Measurements from ENCODE around the gene NEDD4L. TPM values are rescaled to one million over a fixed set of nuclear protein-coding genes. Genes with fewer than 3 reads are reported as not detected.

NEDD4L gene
- total and polyA plus RNA-seq, 8 donors = 88.0 to 159 (median 95.2) TPM

GRCh38 chr18:58235001-58235436 lies 191.0 kb downstream of the NEDD4L start:
- DNase-seq = no peak
- no peaks in the 10 kb centered on the region for H3K36me3 ChIP-seq
- H3K4me3 ChIP-seq = no peak overlapping the region
- no peaks in the 10 kb centered on the region for H3K27me3 ChIP-seq
- peak; percentile 37 for ATAC-seq
- intact Hi-C loops (cut with DNase I) = no loop called here
- peak overlapping the region in 1 of 2 donors; percentile 61 for H3K27ac ChIP-seq
- H3K4me1 ChIP-seq = peaks cover 7 to 21% of the 10 kb centered on the region in 2 donors
- no peak for TF ChIP-seq CTCF (IDR thresholded peaks at IDR 0.05)
- H3K9me3 ChIP-seq = no peaks in the 10 kb centered on the region

DNA sequence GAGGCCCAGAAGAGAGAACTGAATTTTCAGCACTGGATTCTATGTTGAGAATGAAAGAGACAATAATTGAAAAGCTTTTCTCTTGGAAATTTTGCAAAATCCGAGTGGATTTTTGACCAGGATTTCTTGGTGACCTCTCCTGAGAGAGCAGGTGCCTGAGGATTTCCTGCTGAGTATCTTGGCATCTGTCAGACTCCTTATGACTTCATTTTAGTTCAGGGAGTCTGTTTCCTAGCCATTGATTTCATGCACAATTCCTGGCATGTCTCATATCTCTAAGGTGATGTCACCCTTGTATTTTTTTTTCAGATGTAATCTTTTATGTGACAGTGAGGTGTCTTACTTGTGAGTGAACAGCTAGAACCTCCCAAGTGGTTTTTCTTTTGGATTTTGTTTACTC lies 195.9 kb downstream of the NEDD4L start:
- H3K27me3 ChIP-seq = no peaks in the 10 kb centered on the region
- no peak overlapping the region for H3K4me3 ChIP-seq
- no peak for TF ChIP-seq CTCF (IDR thresholded peaks at IDR 0.05)
- intact Hi-C loops (cut with DNase I) = no loop called here
- no peaks in the 10 kb centered on the region for H3K9me3 ChIP-seq
- DNase-seq (no peak), ATAC-seq (peak; percentile 24)
- H3K4me1 ChIP-seq = peaks cover 1 to 9% of the 10 kb centered on the region in 2 donors
- no peaks in the 10 kb centered on the region for H3K36me3 ChIP-seq
- H3K27ac ChIP-seq = peak overlapping the region in 1 of 2 donors; percentile 5

DNA sequence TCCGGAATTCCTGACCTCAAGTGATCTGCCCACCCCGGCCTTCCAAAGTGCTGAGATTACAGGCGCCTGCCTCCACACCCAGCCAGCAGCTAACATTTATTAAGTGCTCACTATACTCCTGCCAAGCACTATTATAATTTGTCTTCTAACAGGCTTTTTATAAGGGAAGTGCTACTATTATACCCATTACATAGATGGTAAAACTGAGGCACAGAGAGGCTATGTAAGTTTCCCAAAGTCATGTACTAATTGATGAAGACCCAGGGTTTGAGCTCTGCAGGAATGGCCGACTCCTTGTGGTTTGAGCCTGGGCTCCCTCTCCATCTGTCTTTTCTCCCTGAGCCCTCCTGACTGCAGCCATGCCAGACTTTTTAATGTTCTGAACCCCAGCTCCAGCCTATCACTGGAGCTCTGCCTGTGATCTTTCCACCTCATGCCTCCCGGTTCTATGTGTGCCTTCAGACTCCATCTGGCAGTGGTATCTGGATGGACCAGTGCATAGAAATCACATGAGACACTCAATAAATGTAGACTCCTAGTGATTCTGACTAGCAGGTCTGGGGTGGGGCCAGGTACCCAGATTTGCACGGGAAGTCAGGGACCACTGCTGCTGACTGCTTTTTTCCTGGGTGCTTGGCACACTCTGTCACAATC lies 197.1 kb downstream of the NEDD4L start:
- intact Hi-C loops (cut with DNase I) = no loop called here
- no peak for ATAC-seq

DNA sequence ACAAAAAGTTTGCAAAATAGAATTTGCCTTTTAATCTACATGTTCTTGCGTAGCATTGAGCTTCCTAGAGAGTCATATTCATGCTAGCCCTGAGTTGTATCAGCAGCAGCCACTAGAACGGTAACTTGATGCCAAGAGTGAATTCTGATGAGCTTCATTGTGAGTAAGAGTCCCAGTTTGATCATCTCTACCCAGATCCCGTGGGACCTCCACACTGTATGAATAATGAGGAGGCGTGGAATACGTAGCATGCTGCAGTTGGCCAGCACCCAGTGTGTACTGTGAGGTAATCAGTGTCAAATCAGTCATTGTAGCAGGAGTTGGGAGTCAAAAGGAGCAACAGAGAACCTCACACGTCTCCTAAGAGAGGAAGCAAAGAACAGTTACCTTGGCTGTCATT lies 197.9 kb downstream of the NEDD4L start:
- ATAC-seq (peak; percentile 19), DNase-seq (no peak)
- intact Hi-C loops (cut with DNase I) = no loop called here
- no peaks in the 10 kb centered on the region for H3K27me3 ChIP-seq
- H3K4me3 ChIP-seq = no peak overlapping the region
- no peaks in the 10 kb centered on the region for H3K36me3 ChIP-seq
- H3K27ac ChIP-seq = no peak overlapping the region
- TF ChIP-seq CTCF (IDR thresholded peaks at IDR 0.05) = no peak
- peaks cover 4 to 5% of the 10 kb centered on the region in 2 donors for H3K4me1 ChIP-seq
- H3K9me3 ChIP-seq = no peaks in the 10 kb centered on the region

More for the DNA sequence above, 197.1 kb downstream of the NEDD4L start:
- TF ChIP-seq CTCF (IDR thresholded peaks at IDR 0.05) = no peak
- no peak overlapping the region for H3K27ac ChIP-seq
- H3K9me3 ChIP-seq = no peaks in the 10 kb centered on the region
- no peak overlapping the region for H3K4me3 ChIP-seq
- H3K4me1 ChIP-seq = peaks cover 0 to 2% of the 10 kb centered on the region in 2 donors
- no peak for DNase-seq
- H3K36me3 ChIP-seq = no peaks in the 10 kb centered on the region
- H3K27me3 ChIP-seq = no peaks in the 10 kb centered on the region

DNA sequence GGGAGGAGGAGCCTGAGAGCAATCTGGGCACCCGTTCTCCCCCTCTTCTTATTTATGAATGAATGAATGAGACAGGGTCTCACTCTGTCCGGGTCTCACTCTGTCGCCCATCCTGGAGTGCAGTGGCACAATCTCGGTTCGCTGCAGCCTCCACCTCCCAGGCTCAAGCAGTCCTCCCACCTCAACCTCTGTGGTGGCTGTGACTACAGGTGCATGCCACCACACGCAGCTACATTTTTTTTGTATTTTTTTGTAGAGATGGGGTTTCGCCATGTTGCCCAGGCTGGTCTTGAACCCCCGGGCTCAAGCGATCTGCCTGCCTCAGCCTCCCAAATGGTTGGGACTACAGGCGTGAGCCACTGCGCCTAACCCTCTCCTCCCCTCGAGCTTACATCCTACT lies 198.4 kb downstream of the NEDD4L start:
- H3K36me3 ChIP-seq = no peaks in the 10 kb centered on the region
- H3K4me1 ChIP-seq = peaks cover 4 to 10% of the 10 kb centered on the region in 2 donors
- ATAC-seq (no peak), DNase-seq (no peak)
- no peak overlapping the region for H3K27ac ChIP-seq
- intact Hi-C loops (cut with DNase I) = no loop called here
- no peak for TF ChIP-seq CTCF (IDR thresholded peaks at IDR 0.05)
- H3K9me3 ChIP-seq = no peaks in the 10 kb centered on the region
- H3K4me3 ChIP-seq = no peak overlapping the region
- H3K27me3 ChIP-seq = no peaks in the 10 kb centered on the region

All from left lung (tissue), 10 donors.